Kasumi-1 (cell line): Measurements from ENCODE around the gene ZC3H8.

ENCODE experiments used
- DNase-seq, 2 experiments: peaks; one replicate each; lab custom pipeline; 2025; lab: John Stamatoyannopoulos, UW

The ZC3H8 gene

DNA sequence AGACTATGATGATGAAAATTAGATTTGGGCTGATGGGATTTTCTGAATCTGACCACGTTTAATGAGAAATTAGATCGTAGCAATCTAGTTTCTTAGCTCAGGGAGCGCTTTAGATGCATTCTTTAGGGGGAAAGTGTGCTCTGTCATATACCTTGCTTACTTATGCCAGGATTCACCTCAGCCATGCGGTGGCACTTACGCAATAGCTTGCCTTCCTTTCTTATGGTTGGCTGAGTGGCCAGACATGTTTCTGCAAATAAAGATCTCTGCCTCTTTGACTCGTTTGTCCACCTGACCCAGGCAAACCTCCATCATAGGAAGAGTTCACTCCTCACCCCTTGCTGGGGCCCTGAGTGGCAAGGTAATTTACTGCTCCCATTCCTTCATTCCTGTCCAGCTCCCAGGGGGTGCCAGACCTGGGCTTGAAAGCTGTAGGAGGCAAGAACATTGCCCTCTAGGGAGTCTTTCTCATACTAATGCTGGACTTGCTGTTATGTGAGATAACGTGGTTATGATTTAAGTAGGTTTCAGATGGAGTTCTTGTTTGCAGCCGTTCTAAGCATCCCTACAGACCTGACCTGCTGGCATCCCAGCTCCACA lies 59.6 kb downstream of the ZC3H8 start:
- DNase-seq = no peak

DNA sequence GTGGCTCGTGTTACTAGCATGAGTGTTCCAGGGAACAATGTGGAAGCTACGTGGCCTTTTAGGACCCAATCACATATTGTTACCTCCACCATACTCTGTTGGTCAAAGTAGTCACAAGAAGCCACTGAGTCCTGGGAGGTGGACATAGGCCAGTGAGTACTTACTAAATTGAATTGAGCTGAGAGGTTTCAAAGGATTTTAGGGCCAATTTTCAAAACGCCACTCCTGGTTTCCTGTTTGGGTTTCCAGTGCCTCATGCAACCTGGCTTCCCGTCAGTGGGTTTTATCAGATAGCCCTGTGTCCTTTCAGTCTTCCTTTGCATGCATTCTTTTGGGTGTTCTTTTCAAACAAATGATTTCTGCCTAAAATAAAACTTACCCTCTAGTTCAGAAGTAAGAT lies 60.4 kb downstream of the ZC3H8 start:
- no peak for DNase-seq

DNA sequence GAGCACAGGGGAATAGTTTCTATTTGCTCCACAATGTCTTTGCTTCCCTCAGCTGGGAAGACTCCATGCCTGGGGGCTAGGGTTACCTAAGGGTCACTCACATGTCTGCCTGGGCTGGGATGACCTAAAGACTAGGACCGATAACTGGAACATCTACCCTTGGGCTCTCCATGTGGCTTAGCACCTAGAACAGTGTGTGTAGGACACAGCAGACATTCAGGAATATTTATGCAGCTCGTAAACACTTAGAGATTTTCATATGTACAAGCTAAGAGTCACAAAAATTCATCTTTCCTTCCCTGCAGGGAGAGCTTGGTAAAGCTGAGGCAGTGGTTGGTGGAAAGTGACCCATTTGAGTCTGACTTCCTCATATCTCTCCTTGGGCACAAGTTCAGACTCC lies 60.8 kb downstream of the ZC3H8 start:
- no peak for DNase-seq

DNA sequence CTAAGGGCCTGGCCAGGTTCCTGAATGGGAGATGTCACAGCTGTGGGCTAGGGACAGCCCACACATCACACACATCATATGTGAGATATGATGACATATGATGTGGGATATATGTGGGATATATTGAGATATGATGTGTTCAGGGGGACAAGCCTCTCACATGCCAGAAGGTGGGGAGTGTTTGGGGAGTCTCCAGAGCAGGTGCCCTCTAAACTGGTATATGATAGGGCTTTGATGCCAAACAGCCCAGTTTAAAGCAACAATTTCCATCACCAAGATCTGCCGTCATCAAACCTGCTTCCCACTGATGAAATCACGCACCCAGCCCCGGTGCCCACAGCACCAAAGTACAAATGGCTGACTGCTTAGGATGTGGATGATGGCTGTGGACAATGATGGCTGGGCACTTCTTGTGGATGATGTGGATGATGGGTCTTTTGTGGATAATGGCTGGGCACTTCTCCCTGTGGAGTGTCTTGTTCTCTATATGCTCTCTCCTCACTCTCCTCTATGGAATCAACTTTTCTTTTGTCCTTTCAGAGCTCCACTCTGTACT lies 65.8 kb downstream of the ZC3H8 start:
- DNase-seq = no peak

- no peak for DNase-seq
Measured at GRCh38 chr2:112187805-112188596, 66.8 kb downstream of the ZC3H8 start.

DNA sequence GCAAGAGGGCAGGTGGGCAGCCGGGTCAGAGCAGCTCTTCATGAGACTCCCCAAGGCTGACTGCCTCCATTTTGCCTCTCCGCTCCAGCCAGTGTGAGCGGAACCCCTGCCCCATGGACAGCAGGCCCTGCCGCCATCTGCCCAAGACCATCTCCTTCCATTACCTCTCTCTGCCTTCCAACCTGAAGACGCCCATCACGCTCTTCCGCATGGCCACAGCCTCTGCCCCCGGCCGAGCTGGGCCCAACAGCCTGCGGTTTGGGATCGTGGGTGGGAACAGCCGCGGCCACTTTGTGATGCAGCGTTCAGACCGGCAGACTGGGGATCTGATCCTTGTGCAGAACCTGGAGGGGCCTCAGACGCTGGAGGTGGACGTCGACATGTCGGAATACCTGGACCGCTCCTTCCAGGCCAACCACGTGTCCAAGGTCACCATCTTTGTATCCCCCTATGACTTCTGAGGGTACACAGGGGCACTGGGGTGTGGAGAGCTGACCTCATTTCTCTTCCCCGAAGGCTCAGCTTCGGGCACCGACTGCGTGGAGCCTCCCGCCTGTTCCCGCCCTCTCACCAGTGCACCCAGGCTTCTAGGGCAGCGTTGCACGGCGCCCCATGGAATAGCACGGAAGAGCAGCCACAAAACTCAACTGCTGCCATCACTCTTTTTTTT lies 67.7 kb downstream of the ZC3H8 start:
- DNase-seq = no peak

DNA sequence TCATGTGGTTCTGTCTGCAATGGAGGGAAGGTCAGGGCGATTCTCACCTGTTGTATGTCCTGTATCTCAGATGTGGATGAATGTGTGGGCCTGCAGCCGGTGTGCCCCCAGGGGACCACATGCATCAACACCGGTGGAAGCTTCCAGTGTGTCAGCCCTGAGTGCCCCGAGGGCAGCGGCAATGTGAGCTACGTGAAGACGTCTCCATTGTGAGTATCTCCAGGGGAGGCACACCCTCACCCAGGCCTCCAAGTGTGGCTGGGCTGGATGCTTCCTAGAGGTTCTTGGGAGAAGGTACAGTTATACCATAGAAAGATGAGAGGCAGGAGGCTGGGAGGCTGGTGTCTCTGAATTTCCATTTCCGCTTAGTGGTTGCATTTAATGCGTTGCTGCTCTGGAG lies 69.7 kb downstream of the ZC3H8 start:
- no peak for DNase-seq

GRCh38 chr2:112184121-112184520 lies 70.7 kb downstream of the ZC3H8 start:
- DNase-seq = no peak

GRCh38 chr2:112183327-112184025 lies 71.4 kb downstream of the ZC3H8 start:
- no peak for DNase-seq

DNA sequence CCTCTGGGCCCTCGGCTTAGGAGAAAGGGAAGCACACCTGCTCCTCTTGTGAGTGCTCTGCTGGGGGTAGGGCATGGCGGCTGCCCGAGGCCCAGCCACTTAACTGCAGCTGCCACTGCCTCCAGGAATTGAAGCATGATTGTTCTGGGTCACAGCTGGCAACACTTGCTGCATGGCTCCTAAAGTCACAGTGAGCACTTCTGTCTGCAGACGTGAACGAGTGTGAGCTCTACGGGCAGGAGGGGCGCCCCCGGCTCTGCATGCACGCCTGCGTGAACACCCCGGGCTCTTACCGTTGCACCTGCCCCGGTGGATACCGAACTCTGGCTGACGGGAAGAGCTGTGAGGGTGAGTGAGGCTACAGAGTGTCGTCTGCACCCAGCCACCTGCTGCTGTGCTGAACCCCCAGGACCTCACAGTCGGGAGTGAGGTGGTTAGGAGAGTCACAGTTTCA lies 72.2 kb downstream of the ZC3H8 start:
- no peak for DNase-seq

DNA sequence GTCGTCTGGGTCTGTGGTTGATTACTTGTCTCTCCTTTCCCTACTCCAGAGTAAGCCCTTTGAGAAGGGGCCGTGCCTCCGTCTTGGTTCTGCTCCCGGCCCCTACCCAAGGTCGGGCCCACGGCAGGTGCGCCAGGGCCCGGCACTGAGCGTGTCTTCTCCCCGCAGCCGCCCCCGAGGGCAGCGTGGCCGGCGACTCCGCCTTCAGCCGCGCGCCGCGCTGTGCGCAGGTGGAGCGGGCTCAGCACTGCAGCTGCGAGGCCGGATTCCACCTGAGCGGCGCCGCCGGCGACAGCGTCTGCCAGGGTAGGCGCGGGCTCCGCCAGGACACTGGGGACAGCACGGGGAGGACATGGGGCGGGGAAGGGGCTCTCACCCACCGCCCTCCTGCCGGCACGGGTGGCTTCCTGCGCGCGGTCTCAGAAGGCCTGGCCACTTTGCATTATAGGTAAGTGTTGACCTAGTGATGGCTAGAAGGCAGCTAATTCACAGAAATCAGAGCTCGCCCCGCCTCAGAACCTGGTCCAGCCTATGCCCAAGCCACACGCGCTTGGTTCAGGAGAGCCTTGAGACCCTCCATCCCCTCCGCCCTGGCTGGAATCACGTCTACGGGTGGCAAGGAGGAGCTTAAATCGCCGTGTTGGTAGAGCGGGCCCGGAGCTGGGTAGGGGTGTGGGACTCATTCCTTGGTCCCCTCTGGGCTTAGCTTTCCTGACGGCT lies 73.1 kb downstream of the ZC3H8 start:
- no peak for DNase-seq

DNA sequence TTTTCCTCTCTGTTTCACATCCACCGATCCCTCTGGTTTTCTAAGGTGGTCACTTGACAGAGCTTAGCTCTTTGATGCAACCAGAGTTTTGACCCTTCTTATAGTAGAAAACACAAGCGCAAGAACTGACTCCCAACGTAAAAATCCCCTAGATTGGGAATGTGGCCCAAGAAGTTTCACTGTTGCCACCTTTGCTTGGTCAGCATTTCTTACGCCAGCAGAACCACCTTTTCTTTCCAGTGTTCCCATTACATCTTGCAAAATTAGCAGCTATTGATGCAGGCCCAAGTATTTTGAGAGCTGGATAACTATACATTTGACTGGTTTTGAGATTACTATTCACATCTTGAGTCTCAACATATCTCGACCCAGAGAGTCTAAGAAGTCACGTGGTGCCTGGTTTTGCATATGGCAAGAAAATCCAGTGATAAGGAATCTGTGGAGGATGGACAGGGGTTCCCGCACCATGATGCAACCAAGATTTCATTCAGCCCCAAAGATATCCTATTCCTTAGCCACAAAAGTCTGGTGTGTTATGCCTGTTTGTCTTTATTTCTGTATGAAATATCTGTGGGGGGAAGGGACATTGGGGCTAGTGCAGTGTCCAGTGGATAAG lies 78.8 kb downstream of the ZC3H8 start:
- DNase-seq = no peak

GRCh38 chr2:112175333-112175732 lies 79.5 kb downstream of the ZC3H8 start:
- DNase-seq = no peak

DNA sequence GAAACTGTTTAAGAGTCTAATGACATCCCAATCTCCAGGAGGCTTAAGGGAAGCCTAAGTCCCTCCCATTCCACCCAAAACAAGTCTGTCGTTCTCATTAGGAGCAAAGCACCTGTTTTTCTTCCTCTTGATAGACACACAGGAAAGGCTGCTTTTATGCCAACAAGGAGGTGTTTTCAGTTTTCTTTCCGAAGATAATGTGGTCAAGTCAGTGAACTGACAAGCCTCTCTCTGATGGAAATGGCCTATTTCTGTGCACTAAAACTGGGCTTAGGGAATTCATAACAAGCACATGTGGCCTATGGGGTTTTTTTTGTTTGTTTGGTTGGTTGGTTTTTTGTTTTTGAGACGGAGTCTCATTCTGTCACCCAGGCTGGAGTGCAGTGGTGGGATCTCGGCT lies 80.5 kb downstream of the ZC3H8 start:
- no peak for DNase-seq

DNA sequence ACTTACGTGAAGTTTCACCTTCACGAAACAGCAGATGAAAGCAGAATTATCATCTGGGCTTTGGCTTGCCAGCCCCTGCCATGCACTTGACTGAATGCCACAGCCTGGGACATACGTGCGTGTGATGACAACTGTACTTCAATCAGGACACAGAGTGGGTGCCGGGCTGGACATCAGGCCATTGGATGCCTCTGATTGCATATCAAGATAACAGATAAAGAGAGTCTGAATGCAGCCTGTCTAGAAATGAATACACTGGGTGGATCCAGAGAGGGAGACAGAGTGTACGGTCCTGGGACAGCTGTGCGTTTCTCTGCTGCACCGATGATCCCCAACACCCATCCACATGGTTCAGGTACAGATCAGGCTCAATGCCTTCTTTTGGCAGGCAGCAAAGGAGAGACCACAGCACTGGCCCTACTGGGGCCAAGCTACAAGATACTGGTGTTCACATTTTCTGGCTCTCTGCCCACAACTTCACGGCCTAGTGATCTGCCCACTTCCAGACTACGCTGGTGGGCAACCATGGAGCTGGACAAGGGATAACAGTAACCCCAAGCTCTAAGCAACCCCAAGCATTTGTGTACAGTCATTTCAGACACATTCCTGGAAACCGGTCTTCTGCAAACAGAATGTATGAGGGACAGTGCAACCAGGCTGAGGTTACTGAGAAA lies 81.1 kb downstream of the ZC3H8 start:
- no peak for DNase-seq

DNA sequence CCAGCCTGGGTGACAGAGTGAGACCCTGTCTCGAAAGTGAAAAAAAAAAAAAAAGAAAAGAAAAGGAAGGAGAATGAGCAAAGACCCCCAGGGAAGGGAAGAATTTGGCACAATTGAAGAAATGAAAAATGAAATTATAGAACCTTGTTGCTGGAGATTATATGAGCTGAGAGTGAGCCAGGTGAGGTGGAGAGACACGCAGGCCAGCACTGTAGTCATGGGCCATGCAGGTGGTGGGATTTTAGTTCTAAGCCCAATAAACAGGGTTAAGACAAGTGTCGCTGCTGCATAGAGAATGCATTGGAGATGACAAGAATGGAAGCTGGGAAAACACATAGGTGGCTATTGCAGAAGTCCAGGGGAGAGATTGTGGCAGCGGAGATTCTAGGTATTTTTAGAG lies 84.3 kb downstream of the ZC3H8 start:
- no peak for DNase-seq

DNA sequence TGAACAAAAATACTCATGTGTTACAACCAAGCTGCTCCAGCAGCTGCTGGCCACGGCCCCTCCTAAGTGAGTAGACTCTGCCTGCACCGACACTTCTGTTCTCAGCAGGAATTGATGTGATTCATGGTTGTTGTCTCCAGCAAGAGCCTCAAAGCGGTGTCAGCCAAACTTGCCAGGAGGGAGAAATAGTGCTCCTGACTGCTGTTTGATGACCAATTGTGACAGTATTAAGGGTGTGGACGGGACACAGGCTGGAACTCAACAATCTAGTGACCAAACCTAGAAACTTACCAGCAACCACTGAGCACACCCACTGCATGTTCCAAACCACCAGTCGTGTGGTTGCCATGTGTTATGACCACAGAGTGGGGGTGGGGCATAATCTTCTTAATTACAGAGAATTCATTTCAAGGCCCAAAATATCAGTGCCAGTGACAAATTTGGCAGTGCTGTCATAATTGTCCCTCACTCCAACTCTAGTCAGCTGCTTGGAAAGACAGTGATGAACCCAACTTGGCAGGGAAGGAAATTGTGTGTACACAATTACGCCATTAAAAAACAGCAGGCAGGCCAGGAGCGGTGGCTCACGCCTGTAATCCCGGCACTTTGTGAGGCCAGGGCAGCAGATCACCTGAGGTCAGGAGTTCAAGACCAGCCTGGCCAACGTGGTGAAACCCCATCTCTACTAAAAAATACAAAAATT lies 86.3 kb downstream of the ZC3H8 start:
- DNase-seq = no peak

DNA sequence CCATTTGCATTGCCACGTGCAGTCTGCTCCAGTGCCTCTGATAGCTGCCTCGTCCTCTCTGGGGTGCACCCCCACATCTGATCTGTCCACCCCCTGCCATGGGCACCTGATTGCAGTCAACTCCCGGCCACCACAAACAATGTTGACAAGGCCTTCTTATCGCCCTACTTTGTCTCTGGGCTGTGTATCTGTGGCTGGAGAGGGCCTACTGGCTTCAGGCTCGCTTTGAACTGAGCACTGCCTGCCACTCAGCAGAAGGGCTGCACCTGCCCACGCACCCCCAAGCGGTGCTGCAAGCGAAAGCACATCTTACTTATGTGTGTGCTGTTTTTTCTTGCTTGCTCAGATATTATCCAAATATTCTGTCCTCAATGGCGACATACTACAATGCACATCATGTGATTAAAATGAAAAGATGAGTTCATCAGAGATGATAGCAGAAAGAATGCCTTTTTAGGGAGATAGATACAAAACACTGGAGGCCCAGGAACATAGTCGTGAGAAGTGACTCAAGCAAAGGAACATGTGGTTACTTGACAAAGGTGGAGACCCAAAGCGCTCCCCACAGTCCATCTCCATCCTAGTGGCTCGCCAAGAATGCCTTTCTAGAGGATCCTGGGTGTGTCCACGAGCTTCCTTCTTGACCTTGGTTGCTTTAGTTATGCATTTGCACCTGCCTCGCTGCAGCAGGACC lies 87.9 kb downstream of the ZC3H8 start:
- no peak for DNase-seq

DNA sequence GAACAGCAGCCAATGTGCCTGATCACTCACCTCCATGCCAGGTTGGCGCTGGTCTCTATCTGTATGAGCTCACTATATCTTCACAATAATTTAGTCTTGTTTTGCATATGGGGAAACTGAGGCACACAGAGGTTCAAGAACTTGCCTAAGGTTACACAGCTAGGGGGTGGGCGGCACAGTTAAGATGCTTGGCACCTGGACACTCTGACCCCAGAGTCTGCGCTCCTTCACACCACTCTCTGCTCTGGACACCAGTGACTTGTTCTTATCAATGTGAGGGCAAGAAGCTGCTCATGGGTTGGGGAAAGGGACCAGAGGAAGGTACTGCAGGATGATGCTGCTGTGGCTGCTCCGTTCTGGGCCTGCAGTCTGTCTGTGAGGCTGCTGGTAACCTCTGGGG lies 89.5 kb downstream of the ZC3H8 start:
- no peak for DNase-seq
